ENCODE measurements around the gene MAP3K8. TPM values are rescaled to one million over a fixed set of nuclear protein-coding genes. Genes with fewer than 3 reads are reported as not detected.
A peak's percentile ranks its signal among the peaks of the same experiment; 100 is the strongest.

MAP3K8 gene
- total RNA-seq, 1 donor from 2014 or later: 5.1 TPM

GRCh38 chr10:30425336-30426075 is 8.5 kb upstream of the MAP3K8 start:
- Histone ChIP-seq H3K4me3 (ENCODE audit: insufficient read depth, low read depth, low read length) (no peak overlapping the region), H3K27me3 (ENCODE audit: insufficient read depth, low read length) (no peaks in the 10 kb centered on the region), H3K79me2 (ENCODE audit: insufficient read depth, low read length) (no peaks in the 10 kb centered on the region), H3K4me1 (ENCODE audit: insufficient read depth, low read length) (peaks cover 12% of the 10 kb centered on the region), H3K4me2 (ENCODE audit: low read length) (no peak overlapping the region), H2AFZ (ENCODE audit: low read depth, low read length) (no peak overlapping the region), H3K9me3 (ENCODE audit: insufficient read depth, low read depth, low read length) (no peaks in the 10 kb centered on the region), H4K20me1 (ENCODE audit: insufficient read depth, low read length) (no peaks in the 10 kb centered on the region), H3K27ac (ENCODE audit: low read depth, low read length) (no peak overlapping the region), H3K36me3 (ENCODE audit: insufficient read depth, low read length) (no peaks in the 10 kb centered on the region), H3K9ac (ENCODE audit: low read length) (no peak overlapping the region)
- Mint-ChIP-seq H3K36me3 (ENCODE audit: low read depth, unreplicated experiment) (no peaks in the 10 kb centered on the region), H3K4me3 (ENCODE audit: unreplicated experiment) (no peak overlapping the region), H3K4me1 (ENCODE audit: low read depth, unreplicated experiment) (peaks cover 8% of the 10 kb centered on the region), H3K27me3 (ENCODE audit: low read depth, unreplicated experiment) (no peaks in the 10 kb centered on the region), H3K27ac (ENCODE audit: unreplicated experiment) (no peak overlapping the region), H3K9me3 (ENCODE audit: unreplicated experiment) (no peaks in the 10 kb centered on the region)
- no peak for FAIRE-seq
- DNase-seq (ENCODE audit: low read depth): no peak
- TF ChIP-seq EZH2 (IDR thresholded peaks at IDR 0.05; ENCODE audit: insufficient read depth, low read length) (no peak), CTCF (IDR thresholded peaks at IDR 0.05; ENCODE audit: insufficient read depth, low read depth, low read length) (no peak)

GRCh38 chr10:30430544-30431298 is 3.3 kb upstream of the MAP3K8 start:
- H3K9ac ChIP-seq (ENCODE audit: low read length): no peak overlapping the region
- Mint-ChIP-seq H3K9me3 (ENCODE audit: unreplicated experiment) (no peaks in the 10 kb centered on the region), H3K27me3 (ENCODE audit: low read depth, unreplicated experiment) (peaks cover 2% of the 10 kb centered on the region), H3K27ac (ENCODE audit: unreplicated experiment) (no peak overlapping the region), H3K36me3 (ENCODE audit: low read depth, unreplicated experiment) (no peaks in the 10 kb centered on the region), H3K4me1 (ENCODE audit: low read depth, unreplicated experiment) (peaks cover 2% of the 10 kb centered on the region), H3K4me3 (ENCODE audit: unreplicated experiment) (peak overlapping the region; percentile 54)
- no peak overlapping the region for H3K4me3 ChIP-seq (ENCODE audit: insufficient read depth, low read depth, low read length)
- H3K79me2 ChIP-seq (ENCODE audit: insufficient read depth, low read length): peaks cover 3% of the 10 kb centered on the region
- H4K20me1 ChIP-seq (ENCODE audit: insufficient read depth, low read length): no peaks in the 10 kb centered on the region
- H3K9me3 ChIP-seq (ENCODE audit: insufficient read depth, low read depth, low read length): no peaks in the 10 kb centered on the region
- no peak overlapping the region for H3K27ac ChIP-seq (ENCODE audit: low read depth, low read length)
- no peaks in the 10 kb centered on the region for H3K27me3 ChIP-seq (ENCODE audit: insufficient read depth, low read length)
- DNase-seq (ENCODE audit: low read depth) (no peak), FAIRE-seq (no peak)
- H3K36me3 ChIP-seq (ENCODE audit: insufficient read depth, low read length): no peaks in the 10 kb centered on the region
- TF ChIP-seq EZH2 (IDR thresholded peaks at IDR 0.05; ENCODE audit: insufficient read depth, low read length) (no peak), CTCF (IDR thresholded peaks at IDR 0.05; ENCODE audit: insufficient read depth, low read depth, low read length) (no peak)
- no peak overlapping the region for H2AFZ ChIP-seq (ENCODE audit: low read depth, low read length)
- no peak overlapping the region for H3K4me2 ChIP-seq (ENCODE audit: low read length)
- peaks cover 9% of the 10 kb centered on the region for H3K4me1 ChIP-seq (ENCODE audit: insufficient read depth, low read length)
